GM10847 (cell line): ENCODE measurements around the gene PSMG3.

Experiments
- POLR2A ChIP-seq: IDR thresholded peaks from 2 replicates; pipeline ENCODE4 v1.6.1; 2011; ENCODE audit not compliant: insufficient read length; ENCODE audit errors: extremely low read depth

PSMG3 gene

GRCh38 chr7:1587738-1588137, 17.9 kb upstream of the PSMG3 start:
- TF ChIP-seq POLR2A, result no peak

GRCh38 chr7:1586827-1587705, 17.2 kb upstream of the PSMG3 start:
- TF ChIP-seq POLR2A, result no peak

GRCh38 chr7:1586126-1586826, 16.4 kb upstream of the PSMG3 start:
- TF ChIP-seq POLR2A, result no peak

GRCh38 chr7:1585142-1585981, 15.5 kb upstream of the PSMG3 start:
- TF ChIP-seq POLR2A, result no peak

- TF ChIP-seq POLR2A, result no peak
Measured at GRCh38 chr7:1584700-1585099, 14.9 kb upstream of the PSMG3 start.

GRCh38 chr7:1580422-1581030, 10.7 kb upstream of the PSMG3 start:
- TF ChIP-seq POLR2A, result no peak

GRCh38 chr7:1579481-1580421, 9.9 kb upstream of the PSMG3 start:
- no peak for TF ChIP-seq POLR2A

GRCh38 chr7:1578513-1578912, 8.7 kb upstream of the PSMG3 start:
- TF ChIP-seq POLR2A, result no peak

GRCh38 chr7:1576521-1577253, 6.9 kb upstream of the PSMG3 start:
- no peak for TF ChIP-seq POLR2A

- TF ChIP-seq POLR2A, result no peak
Measured at GRCh38 chr7:1575809-1576208, 6.0 kb upstream of the PSMG3 start.

GRCh38 chr7:1572111-1572822, 2.4 kb upstream of the PSMG3 start:
- TF ChIP-seq POLR2A, result no peak

- TF ChIP-seq POLR2A, result no peak
Measured at GRCh38 chr7:1569440-1569832, 396 bp downstream of the PSMG3 start.

- no peak for TF ChIP-seq POLR2A
Measured at GRCh38 chr7:1569016-1569415, 816 bp downstream of the PSMG3 start.
